Activated CD8-positive, alpha-beta T cell treated with anti-CD3 and anti-CD28 coated beads for 36 hours (primary cell): ENCODE data around the gene SASS6. TPM values are rescaled to one million over a fixed set of nuclear protein-coding genes. Genes with fewer than 3 reads are reported as not detected.

Experiments used
- ATAC-seq: fragments of 200-7000 bp; cut with Tn5 transposase; one replicate; pipeline ENCODE4 v1.10.0; 2021; ENCODE audit warnings: mild to moderate bottlenecking, moderate library complexity
- CTCF ChIA-PET: fragments of 350-600 bp; sonication (Branson Sonifier 250); formaldehyde crosslinking; loops from one replicate; lab custom pipeline; 2021; ENCODE audit warnings: antibody characterized with exemption; lab: Charles Lee
- POLR2A ChIA-PET: fragments of 350-600 bp; sonication (Branson Sonifier 250); formaldehyde crosslinking; loops from one replicate; lab custom pipeline; 2021; ENCODE audit warnings: antibody characterized with exemption; lab: Charles Lee
- DNase-seq: peaks from one replicate; pipeline ENCODE4 v3.0.0-alpha.2; 2020
- H3K27ac Mint-ChIP-seq: one replicate; pipeline ENCODE4 v1.8.0; 2021; ENCODE audit warnings: mild to moderate bottlenecking, mixed read lengths
- H3K27me3 Mint-ChIP-seq: one replicate; pipeline ENCODE4 v1.8.0; 2021; ENCODE audit warnings: mixed read lengths
- H3K36me3 Mint-ChIP-seq: one replicate; pipeline ENCODE4 v1.8.0; 2021; ENCODE audit warnings: low read depth, mixed read lengths
- H3K4me1 Mint-ChIP-seq: one replicate; pipeline ENCODE4 v1.8.0; 2021; ENCODE audit warnings: low read depth, mixed read lengths
- H3K4me3 Mint-ChIP-seq: one replicate; pipeline ENCODE4 v1.8.0; 2021; ENCODE audit warnings: mild to moderate bottlenecking, moderate library complexity, mixed read lengths
- H3K9me3 Mint-ChIP-seq: one replicate; pipeline ENCODE4 v1.8.0; 2021; ENCODE audit warnings: mixed read lengths
- CTCF ChIP-seq: fragments of 200-600 bp; IDR thresholded peaks from one replicate; pipeline ENCODE4 v1.8.0; 2022; ENCODE audit warnings: antibody characterized with exemption, mild to moderate bottlenecking
- intact Hi-C: fragments of 100-400 bp; cut with micrococcal nuclease; formaldehyde crosslinking; loops from one replicate; pipeline ENCODE4 v1.10.0; 2022
- total RNA-seq, 2 experiments: library from RNA; stranded (reverse); gene quantifications; one replicate each; pipeline ENCODE4 v1.2.3, GENCODE V29; 2021

Gene SASS6
- total RNA-seq, 2 experiments from 2014 or later, result 12.9 to 13.6 TPM

GRCh38 chr1:100100202-100100601 lies 32.5 kb downstream of the SASS6 start:
- no peak overlapping the region for H3K27ac Mint-ChIP-seq
- intact Hi-C loops, result no loop called here
- POLR2A ChIA-PET, result interaction anchor here (1.7 kb wide), 1 partner anchor 28 kb away, joined by 4 read pairs; no protein-coding TSS in a partner anchor
- no peak overlapping the region for H3K4me3 Mint-ChIP-seq
- CTCF ChIA-PET, result no interaction called here
- no peaks in the 10 kb centered on the region for H3K9me3 Mint-ChIP-seq
- H3K36me3 Mint-ChIP-seq, result peaks cover 45% of the 10 kb centered on the region
- H3K27me3 Mint-ChIP-seq, result no peaks in the 10 kb centered on the region
- TF ChIP-seq CTCF, result no peak
- ATAC-seq (no peak), DNase-seq (no peak)
- H3K4me1 Mint-ChIP-seq, result no peaks in the 10 kb centered on the region

- ChIA-PET POLR2A (no interaction called here), CTCF (no interaction called here)
- intact Hi-C loops, result no loop called here
- DNase-seq, result no peak
- H3K4me3 Mint-ChIP-seq, result no peak overlapping the region
- no peaks in the 10 kb centered on the region for H3K27me3 Mint-ChIP-seq
- peaks cover 4% of the 10 kb centered on the region for H3K4me1 Mint-ChIP-seq
- peaks cover 25% of the 10 kb centered on the region for H3K36me3 Mint-ChIP-seq
- TF ChIP-seq CTCF, result no peak
- no peak overlapping the region for H3K27ac Mint-ChIP-seq
- no peaks in the 10 kb centered on the region for H3K9me3 Mint-ChIP-seq
- no peak for ATAC-seq
Measured at GRCh38 chr1:100090471-100090870, 42.3 kb downstream of the SASS6 start.

- no peaks in the 10 kb centered on the region for H3K9me3 Mint-ChIP-seq
- H3K27ac Mint-ChIP-seq, result no peak overlapping the region
- peaks cover 4% of the 10 kb centered on the region for H3K4me1 Mint-ChIP-seq
- TF ChIP-seq CTCF, result no peak
- POLR2A ChIA-PET, result no interaction called here
- no peak overlapping the region for H3K4me3 Mint-ChIP-seq
- H3K36me3 Mint-ChIP-seq, result peaks cover 24% of the 10 kb centered on the region
- H3K27me3 Mint-ChIP-seq, result no peaks in the 10 kb centered on the region
- DNase-seq (no peak), ATAC-seq (no peak)
- CTCF ChIA-PET, result no interaction called here
- intact Hi-C loops, result no loop called here
Measured at GRCh38 chr1:100089082-100089481, 43.6 kb downstream of the SASS6 start.

- no peaks in the 10 kb centered on the region for H3K9me3 Mint-ChIP-seq
- peaks cover 16% of the 10 kb centered on the region for H3K36me3 Mint-ChIP-seq
- ChIA-PET CTCF (interaction anchor here (0.8 to 0.9 kb wide), 2 partner anchors 35 to 376 kb away, joined by 3 read pairs; no protein-coding TSS in a partner anchor), POLR2A (interaction anchor here (0.7 to 1.0 kb wide), 2 partner anchors 28 to 352 kb away, joined by 3 read pairs; no protein-coding TSS in a partner anchor)
- H3K27ac Mint-ChIP-seq, result no peak overlapping the region
- intact Hi-C loops, result no loop called here
- peaks cover 4% of the 10 kb centered on the region for H3K4me1 Mint-ChIP-seq
- H3K27me3 Mint-ChIP-seq, result no peaks in the 10 kb centered on the region
- DNase-seq (no peak), ATAC-seq (no peak)
- no peak for TF ChIP-seq CTCF
- H3K4me3 Mint-ChIP-seq, result no peak overlapping the region
Measured at GRCh38 chr1:100087396-100087795, 45.3 kb downstream of the SASS6 start.

- Mint-ChIP-seq H3K27me3 (no peaks in the 10 kb centered on the region), H3K4me3 (no peak overlapping the region), H3K27ac (no peak overlapping the region), H3K9me3 (no peaks in the 10 kb centered on the region), H3K36me3 (peaks cover 24% of the 10 kb centered on the region), H3K4me1 (peaks cover 6% of the 10 kb centered on the region)
- no peak for TF ChIP-seq CTCF
- ATAC-seq, result no peak
- ChIA-PET POLR2A (no interaction called here), CTCF (interaction anchor here (1.4 kb wide), 1 partner anchor 37 kb away, joined by 3 read pairs; no protein-coding TSS in a partner anchor)
- intact Hi-C loops, result no loop called here
- DNase-seq, result no peak
Measured at GRCh38 chr1:100080331-100080730, 52.4 kb downstream of the SASS6 start.
